GM13977 (cell line): ENCODE measurements around the gene PRKAG2.
"Not testable (repeated sequence)": the region's sequence is repeated elsewhere in the genome, so short reads cannot be mapped to it uniquely, and the experiment has no call there.

Experiments
- DNase-seq: peaks from one replicate; pipeline ENCODE4 v3.0.0; 2012; ENCODE audit warnings: low spot score
- in situ Hi-C: fragments of 300-500 bp; cut with MboI; formaldehyde crosslinking; loops from one replicate; pipeline ENCODE4 v1.12.0; 2022; ENCODE audit warnings: low sequenced_read_pairs, low pct_unique_long_range_greater_than_20kb, mixed read lengths, inconsistent platforms; ENCODE audit not compliant: unreplicated experiment
- TF ChIP-seq, protein P1 (sequence below): IDR thresholded peaks from 2 replicates; pipeline ENCODE4 v1.5.1; 2012; ENCODE audit warnings: mild to moderate bottlenecking, control low read depth; ENCODE audit not compliant: insufficient read depth; ENCODE audit errors: extremely low read depth, missing control alignments

PRKAG2 gene

DNA sequence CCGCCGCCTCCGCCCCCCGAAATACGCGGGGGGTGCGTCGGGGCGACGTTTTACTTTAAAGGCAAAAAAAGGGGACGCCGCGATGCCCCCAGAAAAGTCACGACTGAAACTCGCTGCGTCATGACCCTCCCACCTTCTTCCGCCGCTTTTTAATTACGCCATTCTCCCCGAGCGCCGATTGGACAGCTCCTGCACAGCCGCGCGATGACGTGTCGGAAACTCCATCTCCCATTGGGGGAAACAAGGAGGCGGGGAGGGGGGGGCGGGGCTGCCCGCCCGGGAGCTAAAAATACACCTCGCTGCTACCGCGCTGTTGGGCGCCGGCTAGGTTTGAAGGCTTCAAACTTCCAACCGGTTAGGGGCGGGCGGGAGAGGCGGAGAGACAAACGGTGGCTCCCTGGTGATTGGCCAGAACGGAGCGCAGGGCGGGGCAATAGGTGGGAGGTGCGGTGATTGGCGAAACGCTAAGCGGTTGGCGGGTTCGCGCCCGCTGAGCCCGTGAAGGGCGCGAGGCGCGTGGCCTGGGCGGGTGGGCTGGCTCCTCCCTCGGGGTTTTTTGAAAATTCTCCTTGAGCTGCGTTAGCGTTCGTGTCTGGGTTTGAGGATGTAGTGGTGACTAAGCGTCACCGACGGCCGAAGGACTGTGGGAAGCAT lies 357.0 kb downstream of the PRKAG2 start, which contains the start of gene RHEB:
Gene RHEB, minus strand, starts transcription at position 131 of the 654 bp plus-strand sequence. CDS start 384 bp downstream, outside the sequence.
- peak; percentile 97 for DNase-seq
- in situ Hi-C loops = no loop called here
- TF ChIP-seq, protein P1, sequence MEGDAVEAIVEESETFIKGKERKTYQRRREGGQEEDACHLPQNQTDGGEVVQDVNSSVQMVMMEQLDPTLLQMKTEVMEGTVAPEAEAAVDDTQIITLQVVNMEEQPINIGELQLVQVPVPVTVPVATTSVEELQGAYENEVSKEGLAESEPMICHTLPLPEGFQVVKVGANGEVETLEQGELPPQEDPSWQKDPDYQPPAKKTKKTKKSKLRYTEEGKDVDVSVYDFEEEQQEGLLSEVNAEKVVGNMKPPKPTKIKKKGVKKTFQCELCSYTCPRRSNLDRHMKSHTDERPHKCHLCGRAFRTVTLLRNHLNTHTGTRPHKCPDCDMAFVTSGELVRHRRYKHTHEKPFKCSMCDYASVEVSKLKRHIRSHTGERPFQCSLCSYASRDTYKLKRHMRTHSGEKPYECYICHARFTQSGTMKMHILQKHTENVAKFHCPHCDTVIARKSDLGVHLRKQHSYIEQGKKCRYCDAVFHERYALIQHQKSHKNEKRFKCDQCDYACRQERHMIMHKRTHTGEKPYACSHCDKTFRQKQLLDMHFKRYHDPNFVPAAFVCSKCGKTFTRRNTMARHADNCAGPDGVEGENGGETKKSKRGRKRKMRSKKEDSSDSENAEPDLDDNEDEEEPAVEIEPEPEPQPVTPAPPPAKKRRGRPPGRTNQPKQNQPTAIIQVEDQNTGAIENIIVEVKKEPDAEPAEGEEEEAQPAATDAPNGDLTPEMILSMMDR = no peak

DNA sequence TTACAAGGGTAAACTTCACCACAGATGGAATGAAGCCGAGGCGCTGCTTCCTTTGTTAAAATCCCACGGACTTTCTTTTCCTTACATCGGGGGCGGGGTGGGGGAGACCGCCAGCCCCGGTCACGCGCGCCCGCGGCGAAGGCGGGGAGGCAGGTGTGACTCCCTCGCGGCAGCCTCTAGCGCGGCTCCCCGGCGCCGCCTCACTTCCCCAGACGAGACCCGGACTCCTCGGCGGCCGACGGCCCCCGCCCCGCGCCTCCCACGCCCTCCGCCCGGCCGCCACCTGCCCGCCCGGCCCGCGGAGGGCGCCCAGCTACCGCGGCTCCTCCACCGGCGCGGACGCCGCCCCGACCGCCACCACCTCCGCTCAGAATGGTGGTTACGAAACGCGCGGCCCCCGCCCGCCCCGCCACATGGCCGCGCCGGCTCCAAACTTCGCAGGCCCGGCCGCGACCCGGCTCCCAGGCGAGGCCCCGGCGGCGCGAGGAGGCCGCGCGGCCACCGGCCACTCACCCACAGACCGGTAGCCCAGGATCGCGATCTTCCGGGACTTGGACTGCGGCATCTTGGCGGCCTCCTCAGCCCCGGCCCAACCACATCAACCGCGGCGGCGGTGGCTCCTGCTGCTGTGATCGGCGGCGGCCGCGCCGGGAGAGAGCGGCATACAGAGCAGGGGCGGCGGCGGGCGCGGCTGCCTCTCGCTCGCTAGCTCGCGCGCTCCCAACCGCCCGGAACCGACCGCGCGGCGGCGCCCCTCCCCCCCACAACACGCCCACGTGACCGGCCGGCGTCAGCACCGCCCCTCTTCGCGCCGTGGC lies 357.8 kb downstream of the PRKAG2 start:
- in situ Hi-C loops = not testable (repeated sequence)
- TF ChIP-seq, protein P1 = peak; percentile 43
- DNase-seq = peak; percentile 70

DNA sequence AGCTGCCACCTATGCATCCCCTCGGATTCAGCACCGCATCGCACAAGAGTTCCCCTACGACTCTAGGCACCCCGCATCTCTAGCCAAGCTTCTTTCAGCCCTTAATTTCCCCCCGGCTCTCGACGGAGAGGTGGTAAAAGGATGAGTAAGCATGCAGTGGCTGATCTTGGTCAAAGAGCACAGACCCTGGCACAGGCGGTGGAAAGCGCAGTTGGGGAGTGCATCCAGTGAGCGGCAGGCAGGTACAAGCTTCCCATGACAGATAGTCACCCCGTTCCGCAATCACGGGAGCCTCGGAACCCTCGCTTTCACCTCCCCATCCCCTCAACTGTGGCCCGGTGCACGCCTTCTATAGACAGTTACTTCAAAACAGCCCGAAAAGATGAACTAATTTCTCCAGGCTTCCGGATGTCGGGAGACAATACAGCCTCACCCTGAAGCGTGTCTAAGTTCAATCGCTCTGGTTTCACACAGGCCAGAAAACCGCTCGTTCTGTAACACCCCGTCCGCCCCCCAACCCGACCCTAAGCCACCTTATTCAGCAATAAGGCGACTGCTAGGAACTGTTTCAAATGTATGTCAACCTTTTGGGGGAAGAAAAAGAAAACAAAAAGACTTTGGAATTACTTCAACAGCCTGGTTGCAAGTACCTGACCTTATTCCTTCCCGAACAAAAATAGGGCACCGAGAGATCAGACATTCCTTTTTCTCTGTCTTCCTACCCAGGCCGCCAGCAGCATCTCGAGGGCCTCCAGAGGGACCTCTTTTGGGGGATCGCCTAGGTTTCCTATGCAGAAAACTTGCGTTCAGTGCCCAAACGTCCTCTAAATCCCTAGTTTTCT lies 358.6 kb downstream of the PRKAG2 start:
- peak; percentile 46 for DNase-seq
- in situ Hi-C loops = no loop called here
- TF ChIP-seq, protein P1 = no peak

DNA sequence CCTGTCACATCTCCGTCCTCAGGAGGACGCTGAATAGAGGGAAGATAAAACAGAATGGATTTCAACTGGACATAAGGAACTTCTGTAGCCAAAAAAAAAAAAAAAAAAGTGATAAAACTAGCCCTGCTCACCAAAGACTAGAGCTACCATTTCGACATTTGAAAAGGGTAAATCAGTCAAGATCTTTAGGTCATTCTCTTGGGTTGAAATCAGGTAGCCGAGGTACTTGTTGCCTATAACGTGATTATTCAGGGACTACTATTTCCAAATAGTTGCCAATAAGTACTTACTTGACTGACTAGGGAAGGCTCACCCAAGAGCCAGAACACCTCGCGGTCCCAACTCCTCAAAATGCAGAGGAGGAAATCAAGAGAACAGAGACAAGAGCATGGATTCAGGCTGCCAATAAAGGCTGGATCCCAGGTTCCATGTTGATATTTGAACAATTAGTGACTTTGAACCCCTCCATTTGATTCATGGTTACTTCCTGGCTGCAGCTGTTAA lies 359.3 kb downstream of the PRKAG2 start:
- TF ChIP-seq, protein P1 = no peak
- in situ Hi-C loops = no loop called here
- no peak for DNase-seq

DNA sequence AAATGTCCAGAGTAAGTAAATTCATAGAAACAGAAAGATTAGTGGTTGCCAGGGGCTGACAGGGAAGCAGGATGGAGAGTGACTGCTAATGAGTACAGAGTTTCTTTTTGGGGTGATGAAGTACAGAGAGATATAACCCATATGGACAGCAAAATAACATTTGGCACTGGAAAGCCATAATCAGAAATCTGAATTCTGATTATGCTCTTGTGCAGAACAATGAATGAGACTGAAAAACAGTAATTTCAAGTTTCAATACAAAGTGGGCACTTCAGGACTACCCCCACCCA lies 361.7 kb downstream of the PRKAG2 start:
- TF ChIP-seq, protein P1 = no peak
- in situ Hi-C loops = no loop called here
- no peak for DNase-seq
